ENCODE measurements around the gene CHPF2.
A peak's percentile ranks its signal among the peaks of the same experiment; 100 is the strongest.

Gene CHPF2

GRCh38 chr7:151232917-151233701 is 826 bp downstream of the CHPF2 start:
- DNase-seq (ENCODE audit: low read depth in 2 of 2), result peak; percentile 71 to 75

- no peak for DNase-seq (ENCODE audit: low read depth in 2 of 2)
These were observed 1.5 kb downstream of the CHPF2 start for GRCh38 chr7:151233804-151234203.

- DNase-seq (ENCODE audit: low read depth in 2 of 2), result no peak
These were observed 3.0 kb downstream of the CHPF2 start for GRCh38 chr7:151235091-151235787.

- DNase-seq (ENCODE audit: low read depth in 2 of 2), result no peak
These were observed 4.1 kb downstream of the CHPF2 start for GRCh38 chr7:151236406-151236805.

GRCh38 chr7:151237244-151238189 is 5.2 kb downstream of the CHPF2 start:
- no peak for DNase-seq (ENCODE audit: low read depth in 2 of 2)

- no peak for DNase-seq (ENCODE audit: low read depth in 2 of 2)
These were observed 6.0 kb downstream of the CHPF2 start for GRCh38 chr7:151238190-151238810.

GRCh38 chr7:151238924-151239836 is 6.9 kb downstream of the CHPF2 start:
- DNase-seq (ENCODE audit: low read depth in 2 of 2), result no peak

GRCh38 chr7:151239837-151240459 is 7.7 kb downstream of the CHPF2 start:
- no peak for DNase-seq (ENCODE audit: low read depth in 2 of 2)

GRCh38 chr7:151240536-151240935 is 8.3 kb downstream of the CHPF2 start:
- DNase-seq (ENCODE audit: low read depth in 2 of 2), result no peak

- no peak for DNase-seq (ENCODE audit: low read depth in 2 of 2)
These were observed 8.9 kb downstream of the CHPF2 start for GRCh38 chr7:151240942-151241754.

- DNase-seq (ENCODE audit: low read depth in 2 of 2), result no peak
These were observed 9.4 kb downstream of the CHPF2 start for GRCh38 chr7:151241755-151242096.

GRCh38 chr7:151242159-151243044 is 10.1 kb downstream of the CHPF2 start:
- DNase-seq (ENCODE audit: low read depth in 2 of 2), result no peak

GRCh38 chr7:151243045-151243349 is 10.7 kb downstream of the CHPF2 start:
- no peak for DNase-seq (ENCODE audit: low read depth in 2 of 2)

- no peak for DNase-seq (ENCODE audit: low read depth in 2 of 2)
These were observed 11.3 kb downstream of the CHPF2 start for GRCh38 chr7:151243408-151244195.

GRCh38 chr7:151244196-151244840 is 12.0 kb downstream of the CHPF2 start:
- DNase-seq (ENCODE audit: low read depth in 2 of 2), result peak; percentile 49 to 55

GRCh38 chr7:151244841-151245346 is 12.6 kb downstream of the CHPF2 start:
- no peak for DNase-seq (ENCODE audit: low read depth in 2 of 2)
